Cardiac fibroblast (primary cell): Measurements from ENCODE around the gene ILDR1.

Experiments
- DNase-seq, 2 donors: peaks; one replicate each; pipeline versions ENCODE4 v3.0.0 to v3.0.0-alpha.2; 2010; ENCODE audit warnings: low read depth in 2 of 2
- H3K4me3 ChIP-seq, 2 donors: replicated peaks in 1 of 2; 1 replicate in 1 of 2; 2 replicates in 1 of 2; pipeline ENCODE4 v1.5.1; 2011; ENCODE audit warnings: low read depth in 2 of 2, low read length in 2 of 2, mild to moderate bottlenecking in 2 of 2, moderate library complexity in 1 of 2
- TF ChIP-seq, protein P1 (sequence below): IDR thresholded peaks from one replicate; pipeline ENCODE4 v1.5.1; 2011; ENCODE audit warnings: low read depth, mild to moderate bottlenecking, low read length, inconsistent platforms

Gene ILDR1

DNA sequence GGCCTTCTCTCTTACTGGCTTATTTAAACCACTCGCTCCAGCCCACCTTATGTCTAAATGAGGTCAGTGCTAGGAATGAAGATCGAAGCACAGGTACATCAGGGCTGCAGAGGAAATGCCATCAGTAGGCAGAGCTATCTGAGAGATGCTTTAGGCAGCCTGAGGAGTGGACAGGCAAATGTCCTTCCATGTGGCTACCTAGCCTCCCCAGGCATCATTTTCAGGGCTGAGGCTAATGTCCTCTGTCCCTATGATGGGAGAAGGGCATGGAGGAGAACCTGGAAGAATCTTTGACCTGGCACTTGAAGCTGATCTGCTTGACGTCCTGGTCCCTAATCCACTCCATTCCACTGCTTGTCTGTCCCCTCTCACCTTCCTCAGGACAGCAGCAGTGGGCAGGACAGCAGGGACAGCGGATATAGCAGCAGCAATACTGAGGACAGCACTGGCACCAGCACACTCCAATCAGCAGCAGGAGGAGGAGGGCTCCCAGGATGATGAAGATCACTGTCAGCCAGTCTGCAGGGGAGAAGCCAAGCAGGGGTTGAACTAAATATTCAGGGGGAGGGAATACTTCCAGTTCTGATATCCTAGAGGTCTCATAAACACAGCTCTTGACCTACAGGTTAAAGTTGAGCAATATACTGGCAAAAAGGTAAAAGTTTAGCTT is 21.0 kb downstream of the ILDR1 start:
- TF ChIP-seq, protein P1, sequence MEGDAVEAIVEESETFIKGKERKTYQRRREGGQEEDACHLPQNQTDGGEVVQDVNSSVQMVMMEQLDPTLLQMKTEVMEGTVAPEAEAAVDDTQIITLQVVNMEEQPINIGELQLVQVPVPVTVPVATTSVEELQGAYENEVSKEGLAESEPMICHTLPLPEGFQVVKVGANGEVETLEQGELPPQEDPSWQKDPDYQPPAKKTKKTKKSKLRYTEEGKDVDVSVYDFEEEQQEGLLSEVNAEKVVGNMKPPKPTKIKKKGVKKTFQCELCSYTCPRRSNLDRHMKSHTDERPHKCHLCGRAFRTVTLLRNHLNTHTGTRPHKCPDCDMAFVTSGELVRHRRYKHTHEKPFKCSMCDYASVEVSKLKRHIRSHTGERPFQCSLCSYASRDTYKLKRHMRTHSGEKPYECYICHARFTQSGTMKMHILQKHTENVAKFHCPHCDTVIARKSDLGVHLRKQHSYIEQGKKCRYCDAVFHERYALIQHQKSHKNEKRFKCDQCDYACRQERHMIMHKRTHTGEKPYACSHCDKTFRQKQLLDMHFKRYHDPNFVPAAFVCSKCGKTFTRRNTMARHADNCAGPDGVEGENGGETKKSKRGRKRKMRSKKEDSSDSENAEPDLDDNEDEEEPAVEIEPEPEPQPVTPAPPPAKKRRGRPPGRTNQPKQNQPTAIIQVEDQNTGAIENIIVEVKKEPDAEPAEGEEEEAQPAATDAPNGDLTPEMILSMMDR, result no peak
- DNase-seq, result no peak
- H3K4me3 ChIP-seq, result no peak overlapping the region

DNA sequence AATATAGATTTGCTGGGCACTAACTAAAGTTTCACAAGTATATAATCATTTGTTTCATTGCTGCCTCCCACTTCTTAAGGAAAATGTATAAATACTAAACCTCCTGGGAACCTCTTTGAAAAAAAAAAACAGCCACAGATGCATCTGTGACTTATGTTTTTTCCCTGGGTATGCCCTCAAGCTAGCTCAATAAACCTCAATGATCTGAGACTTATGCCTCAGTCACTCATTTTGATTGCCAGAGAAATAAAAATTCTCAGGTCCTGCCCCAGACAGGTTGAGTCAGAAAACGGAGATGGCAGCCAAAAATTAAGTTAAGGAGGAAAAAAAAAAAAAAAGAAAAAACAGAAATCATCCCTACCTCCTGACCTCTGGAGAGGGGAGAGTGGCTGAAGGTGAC is 22.1 kb downstream of the ILDR1 start:
- DNase-seq, result no peak
- TF ChIP-seq, protein P1, result no peak

DNA sequence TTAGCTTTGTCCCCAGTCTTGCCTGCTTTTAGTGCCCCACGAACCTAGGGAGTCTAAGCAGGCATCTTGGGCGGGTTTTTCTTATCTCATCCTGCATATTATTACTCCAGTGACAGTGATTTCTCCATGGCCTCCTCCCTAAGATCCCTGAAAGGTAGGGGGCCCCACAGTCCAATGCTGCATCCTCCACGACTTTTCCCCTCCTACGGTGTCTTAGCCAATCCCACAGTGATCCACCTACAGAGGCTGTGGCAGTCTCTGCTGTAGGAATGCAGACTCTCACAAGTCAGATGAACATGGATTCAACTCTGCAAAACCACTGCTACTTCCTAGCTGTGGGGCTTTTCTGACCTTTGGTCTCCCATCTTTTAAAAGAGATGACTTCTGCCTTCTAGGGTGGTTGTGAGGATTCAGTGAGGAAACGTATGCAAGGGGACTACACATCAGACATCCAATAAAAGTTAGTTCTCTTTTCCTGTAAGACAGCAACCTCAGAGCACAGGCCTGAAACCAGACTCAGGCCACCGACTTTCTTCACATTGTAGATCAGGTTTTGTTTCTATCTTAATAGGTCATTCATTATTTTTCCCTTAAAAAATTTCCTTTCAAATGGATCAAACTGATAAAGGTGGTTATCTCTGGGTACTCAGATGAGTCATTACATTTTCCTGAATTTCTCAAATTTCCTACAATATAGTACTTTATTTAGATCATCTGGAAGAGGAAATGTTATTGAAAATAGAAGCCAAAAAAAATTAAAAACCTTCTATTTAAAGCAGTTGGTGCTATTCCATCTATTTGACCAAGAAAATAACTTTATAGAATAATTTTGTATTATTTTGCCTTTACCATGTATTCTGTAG is 23.2 kb downstream of the ILDR1 start:
- DNase-seq, result no peak
- TF ChIP-seq, protein P1, result no peak
- no peak overlapping the region for H3K4me3 ChIP-seq

More for the DNA sequence above, 22.1 kb downstream of the ILDR1 start:
- no peak overlapping the region for H3K4me3 ChIP-seq

DNA sequence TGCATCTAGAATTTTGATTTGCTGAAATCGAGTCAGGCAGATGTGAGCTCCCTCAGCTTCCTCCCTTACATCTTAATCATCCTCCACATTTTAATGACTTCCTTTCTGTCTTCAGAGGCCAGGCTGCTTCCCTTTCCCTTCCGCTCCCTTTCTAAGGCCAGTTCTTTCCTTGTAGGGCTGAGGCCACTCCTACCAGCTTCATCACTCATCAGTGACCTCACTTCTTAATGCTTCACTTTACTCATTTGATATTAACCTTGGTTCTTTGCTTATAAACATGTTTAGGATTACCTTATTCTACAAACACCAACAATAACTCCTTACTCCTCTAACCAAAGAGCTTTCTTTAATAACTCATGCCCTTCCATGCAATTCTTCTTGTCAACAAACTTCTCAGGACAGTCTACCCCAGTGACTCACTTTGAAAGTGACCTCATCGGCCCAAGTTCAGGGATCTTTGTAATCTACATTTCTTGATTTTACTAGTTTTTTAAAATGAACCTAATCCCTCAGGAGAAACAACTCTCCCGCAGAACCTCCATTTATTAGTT is 23.9 kb downstream of the ILDR1 start:
- peak; percentile 34 to 71 for DNase-seq
- no peak overlapping the region for H3K4me3 ChIP-seq
- TF ChIP-seq, protein P1, result no peak

DNA sequence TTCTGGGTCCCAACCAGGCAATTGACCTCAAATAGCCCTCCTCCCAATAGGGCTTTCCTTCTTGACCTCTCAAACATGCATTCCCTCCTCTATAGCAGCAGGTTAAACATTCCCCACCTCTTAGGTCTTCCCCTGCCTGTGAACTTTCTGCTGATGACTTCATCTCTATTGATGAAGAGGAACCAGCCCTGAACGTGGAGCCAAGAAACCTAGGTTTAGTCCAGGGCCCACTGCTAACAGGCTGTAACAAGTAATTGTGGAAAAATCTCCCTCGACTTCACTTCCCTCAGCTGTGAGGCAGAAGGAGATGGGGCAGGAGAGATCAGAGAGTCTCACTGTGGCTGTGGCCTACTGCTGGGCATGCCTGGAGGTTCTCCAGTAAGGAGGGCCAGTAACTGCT is 24.7 kb downstream of the ILDR1 start:
- TF ChIP-seq, protein P1, result no peak
- H3K4me3 ChIP-seq, result no peak overlapping the region
- DNase-seq, result no peak

DNA sequence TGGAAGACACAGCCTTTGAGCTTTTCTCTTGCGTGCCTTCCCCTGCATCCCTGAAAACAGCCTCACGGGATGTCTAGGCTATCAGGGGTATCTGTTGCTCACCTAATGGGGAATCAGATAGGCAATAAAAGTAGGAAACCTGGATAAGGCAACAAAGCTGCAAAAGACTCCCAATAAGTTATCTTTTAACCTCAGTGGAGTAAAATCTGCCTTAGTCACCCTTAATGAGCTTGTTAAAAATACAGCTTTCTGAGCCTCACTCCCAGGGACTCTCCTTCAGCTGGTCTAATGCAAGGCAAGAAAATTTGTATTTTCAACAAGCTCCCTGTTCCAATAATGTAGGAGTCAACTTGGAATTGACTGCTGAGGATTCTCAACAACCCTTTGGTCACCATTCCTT is 25.6 kb downstream of the ILDR1 start:
- no peak for DNase-seq
- TF ChIP-seq, protein P1, result no peak
- H3K4me3 ChIP-seq, result no peak overlapping the region
